GM12874 (cell line): ENCODE results near the gene LGR5.

Source experiments
- CTCF ChIP-seq: IDR thresholded peaks from 2 replicates; pipeline ENCODE4 v1.5.1; 2011; ENCODE audit warnings: low read depth, mild to moderate bottlenecking, control low read depth, low read length, moderate library complexity; ENCODE audit not compliant: insufficient read depth

The LGR5 gene

GRCh38 chr12:71440345-71440762, 756 bp downstream of the LGR5 start:
- no peak for TF ChIP-seq CTCF

GRCh38 chr12:71440763-71441748, 1.5 kb downstream of the LGR5 start:
- no peak for TF ChIP-seq CTCF

GRCh38 chr12:71441836-71442566, 2.4 kb downstream of the LGR5 start:
- no peak for TF ChIP-seq CTCF

- no peak for TF ChIP-seq CTCF
Measured at GRCh38 chr12:71442567-71442931, 3.0 kb downstream of the LGR5 start.

GRCh38 chr12:71445071-71445470, 5.5 kb downstream of the LGR5 start:
- no peak for TF ChIP-seq CTCF

- TF ChIP-seq CTCF: no peak
Measured at GRCh38 chr12:71447691-71448132, 8.1 kb downstream of the LGR5 start.

GRCh38 chr12:71448150-71448581, 8.6 kb downstream of the LGR5 start:
- TF ChIP-seq CTCF: no peak
